ENCODE data around the gene SLC16A10.

The SLC16A10 gene

GRCh38 chr6:111154981-111155380 is 67.7 kb downstream of the SLC16A10 start:
- POLR2A ChIA-PET (ENCODE audit: low non-redundant PET), result no interaction called here
- CTCF ChIA-PET, result no interaction called here

GRCh38 chr6:111157412-111157811 is 70.1 kb downstream of the SLC16A10 start:
- no peak for TF ChIP-seq CTCF (conservative IDR thresholded peaks at IDR 0.05; ENCODE audit: low read depth)
- CTCF ChIA-PET, result interaction anchor here (0.7 kb wide), 1 partner anchor 156 kb away, joined by 4 read pairs; no protein-coding TSS in a partner anchor

More at GRCh38 chr6:111154981-111155380, 67.7 kb downstream of the SLC16A10 start:
- DNase-seq (ENCODE audit: low spot score), result no peak
- TF ChIP-seq CTCF (conservative IDR thresholded peaks at IDR 0.05; ENCODE audit: low read depth), result no peak
- H3K27ac ChIP-seq, result no peak overlapping the region

GRCh38 chr6:111159633-111160032 is 72.3 kb downstream of the SLC16A10 start:
- TF ChIP-seq CTCF (conservative IDR thresholded peaks at IDR 0.05; ENCODE audit: low read depth), result no peak
- no peak for DNase-seq (ENCODE audit: low spot score)
- ChIA-PET POLR2A (ENCODE audit: low non-redundant PET) (no interaction called here), CTCF (no interaction called here)
- H3K27ac ChIP-seq, result no peak overlapping the region

More at GRCh38 chr6:111157412-111157811, 70.1 kb downstream of the SLC16A10 start:
- H3K27ac ChIP-seq, result no peak overlapping the region
- no peak for DNase-seq (ENCODE audit: low spot score)
- POLR2A ChIA-PET (ENCODE audit: low non-redundant PET), result interaction anchor here (0.6 kb wide), 1 partner anchor 489 kb away, joined by 3 read pairs; no protein-coding TSS in a partner anchor

- ChIA-PET POLR2A (ENCODE audit: low non-redundant PET) (interaction anchor here (0.7 kb wide), 1 partner anchor 21 kb away, joined by 6 read pairs; no protein-coding TSS in a partner anchor), CTCF (interaction anchor here (1.1 kb wide), 1 partner anchor 48 kb away, joined by 3 read pairs; no protein-coding TSS in a partner anchor)
- no peak overlapping the region for H3K27ac ChIP-seq
- TF ChIP-seq CTCF (conservative IDR thresholded peaks at IDR 0.05; ENCODE audit: low read depth), result no peak
- DNase-seq (ENCODE audit: low spot score), result no peak
Measured at GRCh38 chr6:111161650-111162049, 74.3 kb downstream of the SLC16A10 start.

GRCh38 chr6:111162504-111162903 is 75.2 kb downstream of the SLC16A10 start:
- ChIA-PET CTCF (interaction anchor here (0.6 to 1.1 kb wide), 4 partner anchors 23 to 1756 kb away, joined by 3 to 4 read pairs (median 4); no protein-coding TSS in a partner anchor), POLR2A (ENCODE audit: low non-redundant PET) (no interaction called here)
- DNase-seq (ENCODE audit: low spot score), result no peak
- TF ChIP-seq CTCF (conservative IDR thresholded peaks at IDR 0.05; ENCODE audit: low read depth), result no peak
- no peak overlapping the region for H3K27ac ChIP-seq

- POLR2A ChIA-PET (ENCODE audit: low non-redundant PET), result no interaction called here
- no peak for TF ChIP-seq CTCF (conservative IDR thresholded peaks at IDR 0.05; ENCODE audit: low read depth)
- CTCF ChIA-PET, result interaction anchor here (0.8 kb wide), 1 partner anchor 14 kb away, joined by 6 read pairs; no protein-coding TSS in a partner anchor
- H3K27ac ChIP-seq, result no peak overlapping the region
- DNase-seq (ENCODE audit: low spot score), result no peak
Measured at GRCh38 chr6:111171577-111172400, 84.5 kb downstream of the SLC16A10 start.

Measured in RWPE1 (cell line).